Activated B cell treated with CpG ODN at 0.5 μM for 24 hours (primary cell): ENCODE results near the gene STAT3. TPM values are rescaled to one million over a fixed set of nuclear protein-coding genes. Genes with fewer than 3 reads are reported as not detected.

Experiments
- ATAC-seq: fragments of 200-7000 bp; cut with Tn5 transposase; one replicate; pipeline ENCODE4 v1.10.0; 2021; ENCODE audit warnings: low read depth, mild to moderate bottlenecking, moderate library complexity
- CTCF ChIA-PET: fragments of 350-600 bp; sonication (Branson Sonifier 250); formaldehyde crosslinking; loops from one replicate; lab custom pipeline; 2021; ENCODE audit warnings: antibody characterized with exemption; lab: Charles Lee
- POLR2A ChIA-PET: fragments of 350-600 bp; sonication (Branson Sonifier 250); formaldehyde crosslinking; loops from one replicate; lab custom pipeline; 2021; ENCODE audit warnings: antibody characterized with exemption; lab: Charles Lee
- DNase-seq: peaks from one replicate; pipeline ENCODE4 v3.0.0; 2022
- H3K27ac Mint-ChIP-seq: one replicate; pipeline ENCODE4 v1.8.0; 2020; ENCODE audit warnings: mixed read lengths
- H3K27me3 Mint-ChIP-seq: one replicate; pipeline ENCODE4 v1.8.0; 2021; ENCODE audit warnings: mixed read lengths
- H3K36me3 Mint-ChIP-seq: one replicate; pipeline ENCODE4 v1.8.0; 2021; ENCODE audit warnings: low read depth, mixed read lengths
- H3K4me1 Mint-ChIP-seq: one replicate; pipeline ENCODE4 v1.8.0; 2021; ENCODE audit warnings: mixed read lengths
- H3K4me3 Mint-ChIP-seq: one replicate; pipeline ENCODE4 v1.8.0; 2020; ENCODE audit warnings: mild to moderate bottlenecking, mixed read lengths
- H3K9me3 Mint-ChIP-seq: one replicate; pipeline ENCODE4 v1.8.0; 2020; ENCODE audit warnings: mixed read lengths
- CTCF ChIP-seq: fragments of 200-600 bp; IDR thresholded peaks from one replicate; pipeline ENCODE4 v1.8.0; 2022; ENCODE audit warnings: antibody characterized with exemption, mild to moderate bottlenecking
- intact Hi-C: fragments of 100-400 bp; cut with micrococcal nuclease; formaldehyde crosslinking; loops from one replicate; pipeline ENCODE4 v1.15.1; 2024
- total RNA-seq: library from RNA; stranded (reverse); gene quantifications from 2 replicates; pipeline ENCODE4 v1.2.3, GENCODE V29; 2022

STAT3 gene
- total RNA-seq, 1 donor from 2014 or later, result 233 TPM

GRCh38 chr17:42285346-42286050, 102.7 kb downstream of the STAT3 start:
- H3K27ac Mint-ChIP-seq, result peak overlapping the region; percentile 35
- H3K27me3 Mint-ChIP-seq, result no peaks in the 10 kb centered on the region
- intact Hi-C loops, result loop anchor here (5.0 to 10.0 kb wide), 4 partner anchors 103 to 318 kb away; partner anchors contain the start of genes CNP, DNAJC7 and KCNH4
- no peak overlapping the region for H3K4me3 Mint-ChIP-seq
- CTCF ChIA-PET, result no interaction called here
- H3K9me3 Mint-ChIP-seq, result no peaks in the 10 kb centered on the region
- peaks cover 38% of the 10 kb centered on the region for H3K4me1 Mint-ChIP-seq
- ATAC-seq (no peak), DNase-seq (no peak)
- no peak for TF ChIP-seq CTCF
- peaks cover 12% of the 10 kb centered on the region for H3K36me3 Mint-ChIP-seq
- POLR2A ChIA-PET, result interaction anchor here (0.7 to 5.2 kb wide), 3 partner anchors 11 to 293 kb away, joined by 3 to 45 read pairs (median 6); partner anchors contain the start of gene STAT5B

- Mint-ChIP-seq H3K27ac (no peak overlapping the region), H3K9me3 (no peaks in the 10 kb centered on the region), H3K4me1 (peaks cover 29% of the 10 kb centered on the region), H3K36me3 (peaks cover 6% of the 10 kb centered on the region), H3K4me3 (no peak overlapping the region), H3K27me3 (no peaks in the 10 kb centered on the region)
- intact Hi-C loops, result loop anchor here (10.0 kb wide), 1 partner anchor 270 kb away; the partner anchor contains the start of gene DNAJC7
- TF ChIP-seq CTCF, result no peak
- ChIA-PET CTCF (no interaction called here), POLR2A (interaction anchor here (1.0 kb wide), 1 partner anchor 36 kb away, joined by 3 read pairs; no protein-coding TSS in a partner anchor)
- ATAC-seq, result no peak
- no peak for DNase-seq
Measured at GRCh38 chr17:42284566-42284965, 103.7 kb downstream of the STAT3 start.

- ChIA-PET POLR2A (interaction anchor here (0.6 kb wide), 1 partner anchor 50 kb away, joined by 4 read pairs; no protein-coding TSS in a partner anchor), CTCF (no interaction called here)
- Mint-ChIP-seq H3K36me3 (peaks cover 5% of the 10 kb centered on the region), H3K27ac (no peak overlapping the region), H3K4me1 (peaks cover 24% of the 10 kb centered on the region), H3K27me3 (no peaks in the 10 kb centered on the region), H3K9me3 (no peaks in the 10 kb centered on the region), H3K4me3 (no peak overlapping the region)
- DNase-seq (no peak), ATAC-seq (no peak)
- intact Hi-C loops, result loop anchor here (10.0 kb wide), 1 partner anchor 269 kb away; the partner anchor contains the start of gene DNAJC7
- TF ChIP-seq CTCF, result no peak
Measured at GRCh38 chr17:42284024-42284369, 104.2 kb downstream of the STAT3 start.

GRCh38 chr17:42283241-42284023, 104.8 kb downstream of the STAT3 start:
- Mint-ChIP-seq H3K27me3 (no peaks in the 10 kb centered on the region), H3K4me3 (no peak overlapping the region), H3K9me3 (no peaks in the 10 kb centered on the region), H3K27ac (no peak overlapping the region), H3K36me3 (peaks cover 4% of the 10 kb centered on the region), H3K4me1 (peaks cover 23% of the 10 kb centered on the region)
- ChIA-PET CTCF (no interaction called here), POLR2A (interaction anchor here (0.6 kb wide), 1 partner anchor 50 kb away, joined by 4 read pairs; no protein-coding TSS in a partner anchor)
- DNase-seq (no peak), ATAC-seq (no peak)
- no peak for TF ChIP-seq CTCF
- intact Hi-C loops, result loop anchor here (10.0 kb wide), 1 partner anchor 269 kb away; the partner anchor contains the start of gene DNAJC7
